Right atrium auricular region (tissue), 2 donors: ENCODE results near the gene METRNL. TPM values are rescaled to one million over a fixed set of nuclear protein-coding genes. Genes with fewer than 3 reads are reported as not detected.
"Not testable (repeated sequence)": the region's sequence is repeated elsewhere in the genome, so short reads cannot be mapped to it uniquely, and the experiment has no call there.

Source experiments
- DNase-seq: peaks from one replicate; pipeline ENCODE4 v3.0.0-alpha.2; 2019; ENCODE audit warnings: low spot score
- H3K27ac ChIP-seq, 2 donors: fragments of 200-600 bp; sonication (generic); 1 replicate in 1 of 2; 2 replicates in 1 of 2; pipeline ENCODE4 v1.5.1; 2016 to 2019
- H3K27me3 ChIP-seq, 2 donors: fragments of 200-600 bp; sonication (generic); one replicate each; pipeline versions ENCODE4 v1.5.1 to v1.6.0; 2017 to 2019
- H3K36me3 ChIP-seq: fragments of 200-600 bp; sonication (generic); one replicate; pipeline ENCODE4 v1.5.1; 2016
- H3K4me1 ChIP-seq, 2 donors: fragments of 200-600 bp; sonication (generic); one replicate each; pipeline versions ENCODE4 v1.5.1 to v1.6.0; 2017 to 2019
- H3K4me3 ChIP-seq, 2 donors: fragments of 200-600 bp; sonication (generic); 1 replicate in 1 of 2; 2 replicates in 1 of 2; pipeline ENCODE4 v1.5.1; 2017 to 2019; ENCODE audit warnings: mild to moderate bottlenecking in 1 of 2, moderate library complexity in 1 of 2
- H3K9me3 ChIP-seq, 2 donors: fragments of 200-600 bp; sonication (generic); one replicate each; pipeline ENCODE4 v1.5.1; 2019
- total RNA-seq, 2 donors: library from RNA; depleted of rRNA; stranded (reverse); fragments of >200 nt; gene quantifications; one replicate each; pipeline ENCODE4 v1.1.0, GENCODE V29; 2016
- TF ChIP-seq, protein P1 (sequence below), 2 donors: fragments of 200-600 bp; sonication (generic); IDR thresholded peaks; one replicate each; pipeline ENCODE4 v1.5.1; 2019; ENCODE audit warnings: antibody characterized with exemption in 2 of 2

METRNL gene
- total RNA-seq, 2 donors from 2014 or later: 62.9 to 104 TPM

DNA sequence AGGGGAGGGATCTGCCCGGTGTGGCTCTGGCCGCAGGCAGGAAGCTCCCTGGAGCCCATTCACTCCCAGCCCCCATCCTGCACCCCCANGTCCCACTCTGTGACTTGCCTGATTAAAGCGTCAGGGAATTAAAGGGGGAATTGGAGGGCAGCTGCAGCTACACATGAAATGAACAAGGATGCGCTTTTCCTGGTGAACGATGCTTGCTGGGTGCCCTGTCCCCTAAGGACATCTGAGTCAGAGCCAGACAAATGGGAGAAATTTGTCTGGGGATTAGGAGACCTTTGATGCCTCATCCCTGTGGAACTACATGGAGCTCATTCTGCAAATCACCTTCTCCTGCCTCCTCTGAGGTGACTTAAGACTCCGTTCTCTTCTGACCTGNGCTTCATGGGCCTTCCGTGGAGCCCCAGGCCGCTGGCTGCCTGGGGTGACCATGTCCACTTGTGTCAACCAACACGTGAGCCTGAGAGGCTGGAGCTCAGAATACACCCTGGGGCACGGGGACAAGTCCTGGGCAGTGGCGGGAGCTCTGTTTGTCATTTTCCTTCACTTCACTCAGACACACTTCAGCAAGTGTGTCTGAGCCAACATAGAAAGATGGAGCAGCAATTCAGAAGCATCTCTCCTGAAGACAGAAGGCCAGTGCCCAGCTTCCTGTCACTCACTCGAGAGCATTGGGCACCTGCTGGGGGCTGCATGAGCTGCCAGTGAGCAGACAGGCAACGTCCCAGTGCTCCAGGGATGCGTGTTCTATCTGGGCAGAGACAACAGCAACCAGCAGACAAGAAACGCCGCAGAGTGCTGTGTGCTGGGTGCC lies 54.1 kb downstream of the METRNL start:
- no peak for DNase-seq

DNA sequence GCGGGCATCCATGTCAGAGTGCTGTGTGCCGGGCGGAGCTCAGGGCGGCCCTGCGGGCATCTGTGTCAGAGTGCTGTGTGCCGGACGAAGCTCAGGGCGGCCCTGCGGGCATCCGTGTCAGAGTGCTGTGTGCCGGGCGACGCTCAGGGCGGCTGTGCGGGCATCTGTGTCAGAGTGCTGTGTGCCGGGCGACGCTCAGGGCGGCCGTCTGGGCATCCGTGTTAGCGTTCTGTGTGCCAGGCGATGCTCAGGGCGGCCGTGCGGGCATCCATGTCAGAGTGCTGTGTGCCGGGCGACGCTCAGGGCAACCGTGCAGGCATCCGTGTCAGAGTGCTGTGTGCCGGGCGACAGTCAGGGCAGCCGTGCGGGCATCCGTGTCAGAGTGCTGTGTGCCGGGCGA lies 55.0 kb downstream of the METRNL start:
- H3K9me3 ChIP-seq, DNase-seq, H3K4me1 ChIP-seq, H3K36me3 ChIP-seq, H3K27ac ChIP-seq, H3K27me3 ChIP-seq, H3K4me3 ChIP-seq: not testable (repeated sequence)

More for the DNA sequence above, 54.1 kb downstream of the METRNL start:
- no peaks in the 10 kb centered on the region for H3K36me3 ChIP-seq
- TF ChIP-seq, protein P1, sequence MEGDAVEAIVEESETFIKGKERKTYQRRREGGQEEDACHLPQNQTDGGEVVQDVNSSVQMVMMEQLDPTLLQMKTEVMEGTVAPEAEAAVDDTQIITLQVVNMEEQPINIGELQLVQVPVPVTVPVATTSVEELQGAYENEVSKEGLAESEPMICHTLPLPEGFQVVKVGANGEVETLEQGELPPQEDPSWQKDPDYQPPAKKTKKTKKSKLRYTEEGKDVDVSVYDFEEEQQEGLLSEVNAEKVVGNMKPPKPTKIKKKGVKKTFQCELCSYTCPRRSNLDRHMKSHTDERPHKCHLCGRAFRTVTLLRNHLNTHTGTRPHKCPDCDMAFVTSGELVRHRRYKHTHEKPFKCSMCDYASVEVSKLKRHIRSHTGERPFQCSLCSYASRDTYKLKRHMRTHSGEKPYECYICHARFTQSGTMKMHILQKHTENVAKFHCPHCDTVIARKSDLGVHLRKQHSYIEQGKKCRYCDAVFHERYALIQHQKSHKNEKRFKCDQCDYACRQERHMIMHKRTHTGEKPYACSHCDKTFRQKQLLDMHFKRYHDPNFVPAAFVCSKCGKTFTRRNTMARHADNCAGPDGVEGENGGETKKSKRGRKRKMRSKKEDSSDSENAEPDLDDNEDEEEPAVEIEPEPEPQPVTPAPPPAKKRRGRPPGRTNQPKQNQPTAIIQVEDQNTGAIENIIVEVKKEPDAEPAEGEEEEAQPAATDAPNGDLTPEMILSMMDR (IDR thresholded peaks at IDR 0.05): no peak
- H3K4me3 ChIP-seq: no peak overlapping the region
- H3K27ac ChIP-seq: no peak overlapping the region
- peaks cover 0 to 10% of the 10 kb centered on the region in 2 donors for H3K4me1 ChIP-seq
- no peaks in the 10 kb centered on the region for H3K27me3 ChIP-seq
- H3K9me3 ChIP-seq: no peaks in the 10 kb centered on the region

DNA sequence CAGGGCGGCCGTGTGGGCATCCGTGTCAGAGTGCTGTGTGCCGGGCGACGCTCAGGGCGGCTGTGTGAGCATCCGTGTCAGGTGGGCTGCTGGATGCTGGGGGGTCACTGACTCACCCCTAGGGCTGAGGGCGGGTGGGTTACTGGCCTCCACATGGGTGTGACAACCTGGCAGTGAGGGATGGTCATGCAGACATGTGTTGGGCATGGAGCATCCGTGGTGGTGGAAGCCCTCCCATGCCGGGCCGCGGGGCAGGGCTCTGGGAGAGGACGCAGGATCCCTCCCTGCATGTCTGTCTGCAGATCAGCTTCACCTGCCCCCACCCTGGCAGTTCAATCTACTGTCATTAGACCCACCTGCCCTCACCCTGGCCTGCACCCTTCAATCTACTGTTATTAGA lies 56.3 kb downstream of the METRNL start:
- TF ChIP-seq, protein P1 (IDR thresholded peaks at IDR 0.05): no peak
- peak; percentile 46 for DNase-seq
- H3K36me3 ChIP-seq: no peaks in the 10 kb centered on the region

DNA sequence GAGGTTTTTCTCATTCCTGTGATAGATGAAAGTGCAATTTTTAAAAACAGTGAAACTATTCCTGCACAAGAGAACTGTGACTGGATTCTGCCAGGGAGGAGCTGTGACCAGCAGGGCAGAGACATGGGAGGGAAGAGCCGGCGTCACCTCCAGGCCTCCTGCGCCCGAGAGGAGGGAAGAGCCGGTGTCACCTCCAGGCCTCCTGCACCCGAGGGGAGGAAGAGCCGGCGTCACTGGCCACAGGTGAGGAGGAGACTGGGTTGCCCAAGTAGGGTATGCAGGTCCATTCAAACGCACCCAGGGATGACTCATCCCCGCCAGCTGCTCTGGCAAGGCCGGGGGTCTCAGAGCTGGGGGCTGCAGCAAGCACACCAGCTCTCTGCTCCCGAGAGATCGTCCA lies 56.7 kb downstream of the METRNL start:
- Histone ChIP-seq H3K4me3 (no peak overlapping the region), H3K4me1 (peaks cover 0 to 10% of the 10 kb centered on the region in 2 donors), H3K9me3 (no peaks in the 10 kb centered on the region), H3K27ac (no peak overlapping the region), H3K27me3 (no peaks in the 10 kb centered on the region), H3K36me3 (no peaks in the 10 kb centered on the region)
- DNase-seq: no peak
- TF ChIP-seq, protein P1 (IDR thresholded peaks at IDR 0.05): no peak

More for the DNA sequence above, 56.3 kb downstream of the METRNL start:
- no peaks in the 10 kb centered on the region for H3K9me3 ChIP-seq
- H3K4me3 ChIP-seq: no peak overlapping the region
- no peaks in the 10 kb centered on the region for H3K27me3 ChIP-seq
- peaks cover 0 to 10% of the 10 kb centered on the region in 2 donors for H3K4me1 ChIP-seq
- no peak overlapping the region for H3K27ac ChIP-seq

DNA sequence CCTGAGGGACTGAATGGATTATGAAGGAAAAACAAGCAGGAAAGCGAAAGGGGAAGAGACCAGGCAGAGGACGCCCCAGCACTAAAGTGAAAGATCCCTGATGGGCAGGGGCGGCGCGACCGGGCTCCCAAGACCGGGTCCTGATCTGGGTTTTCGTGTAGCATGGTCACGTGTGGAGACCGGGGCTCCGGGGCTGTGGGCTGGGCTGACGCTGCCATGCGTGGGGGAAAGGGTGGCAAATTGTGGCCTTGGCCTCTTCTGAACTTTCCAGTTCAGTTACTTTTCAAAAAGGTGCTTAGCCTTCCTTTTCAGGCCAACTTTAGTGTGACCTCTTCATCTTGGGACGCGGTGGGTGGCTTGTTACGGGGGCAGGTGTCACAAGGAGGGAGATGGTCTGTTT lies 57.5 kb downstream of the METRNL start:
- Histone ChIP-seq H3K27ac (no peak overlapping the region), H3K4me3 (no peak overlapping the region), H3K9me3 (no peaks in the 10 kb centered on the region), H3K27me3 (no peaks in the 10 kb centered on the region), H3K36me3 (no peaks in the 10 kb centered on the region), H3K4me1 (peaks cover 0 to 8% of the 10 kb centered on the region in 2 donors)
- DNase-seq: no peak
- TF ChIP-seq, protein P1 (IDR thresholded peaks at IDR 0.05): no peak

DNA sequence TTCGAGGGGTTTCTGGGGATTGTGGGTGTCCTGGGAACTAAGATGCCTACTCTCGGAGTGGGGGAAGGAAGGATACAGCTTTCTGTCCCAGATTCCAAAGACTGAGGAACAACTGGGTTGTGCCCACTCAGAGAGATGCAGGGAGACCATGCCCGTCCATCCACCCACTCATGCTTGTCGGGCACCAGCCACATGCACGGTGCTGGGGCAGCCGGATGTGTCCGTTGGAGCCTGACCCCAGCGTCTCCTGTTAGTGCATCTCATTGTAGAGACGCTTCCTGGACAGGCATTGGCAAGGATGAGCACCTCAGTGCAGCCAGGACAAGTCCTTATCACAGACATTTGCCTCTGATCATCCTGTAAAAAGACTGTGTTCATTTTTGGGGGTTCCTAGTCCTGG lies 58.1 kb downstream of the METRNL start:
- no peak for DNase-seq
- Histone ChIP-seq H3K36me3 (no peaks in the 10 kb centered on the region), H3K9me3 (no peaks in the 10 kb centered on the region), H3K4me1 (peaks cover 0 to 4% of the 10 kb centered on the region in 2 donors), H3K27me3 (no peaks in the 10 kb centered on the region), H3K4me3 (no peak overlapping the region), H3K27ac (no peak overlapping the region)
- TF ChIP-seq, protein P1 (IDR thresholded peaks at IDR 0.05): no peak
